SK-N-SH (cell line): ENCODE data around the gene ATP6V1G2. TPM values are rescaled to one million over a fixed set of nuclear protein-coding genes. Genes with fewer than 3 reads are reported as not detected.

ENCODE experiments used
- CTCF ChIA-PET: fragments of 300-600, 350-600 bp; formaldehyde crosslinking; extraction: SDS; loops from one replicate; lab custom pipeline; 2021; lab: Yijun Ruan, JAX
- POLR2A ChIA-PET: fragments of 350-600 bp; sonication (Branson Sonifier 250); formaldehyde crosslinking; extraction: SDS; loops from one replicate; lab custom pipeline; 2020; ENCODE audit warnings: antibody characterized with exemption, inconsistent platforms; lab: Yijun Ruan, JAX
- DNase-seq: peaks from one replicate; pipeline ENCODE4 v3.0.0; 2012
- H2AFZ ChIP-seq: fragments of 200-600 bp; sonication (generic); 2 replicates; pipeline ENCODE4 v1.8.1; 2016; ENCODE audit warnings: antibody characterized with exemption, mild to moderate bottlenecking, low read depth
- H3F3A ChIP-seq: fragments of 200-600 bp; sonication (generic); replicated peaks from 2 replicates; pipeline ENCODE3; 2016; ENCODE audit warnings: antibody characterized with exemption, mild to moderate bottlenecking; ENCODE audit not compliant: insufficient read depth
- H3K27ac ChIP-seq, 2 experiments: fragments of 200-500 bp in 1 of 2; fragments of 200-600 bp in 1 of 2; sonication (Bioruptor generic) in 1 of 2; sonication (generic), shearing (Covaris generic) in 1 of 2; 2 replicates each; pipeline versions ENCODE4 v1.5.1 to v1.6.1; 2014 to 2016; ENCODE audit warnings: low read depth in 2 of 2, inconsistent platforms in 1 of 2, low read length in 1 of 2, mild to moderate bottlenecking in 1 of 2, mixed read lengths in 1 of 2
- H3K27me3 ChIP-seq: fragments of 200-600 bp; sonication (generic), shearing (Covaris generic); 2 replicates; pipeline ENCODE4 v1.6.1; 2016; ENCODE audit warnings: mixed run types; ENCODE audit not compliant: insufficient read depth
- H3K36me3 ChIP-seq, 2 experiments: fragments of 200-500 bp in 1 of 2; fragments of 200-600 bp in 1 of 2; sonication (Bioruptor generic) in 1 of 2; sonication (generic) in 1 of 2; replicated peaks in 1 of 2; 2 replicates each; pipeline versions ENCODE3 to v1.5.1; 2014 to 2016; ENCODE audit warnings: low read length in 1 of 2, mild to moderate bottlenecking in 1 of 2; ENCODE audit not compliant: insufficient read depth in 2 of 2, control insufficient read depth in 1 of 2
- H3K4me1 ChIP-seq, 2 experiments: fragments of 200-500 bp in 1 of 2; fragments of 200-600 bp in 1 of 2; sonication (Bioruptor generic) in 1 of 2; sonication (generic), shearing (Covaris generic) in 1 of 2; 2 replicates each; pipeline versions ENCODE4 v1.5.1 to v1.6.1; 2014 to 2016; ENCODE audit warnings: low read depth in 1 of 2, low read length in 1 of 2, mixed run types in 1 of 2; ENCODE audit not compliant: insufficient read depth in 2 of 2, control insufficient read depth in 1 of 2
- H3K4me2 ChIP-seq: fragments of 200-600 bp; sonication (generic), shearing (Covaris generic); 2 replicates; pipeline ENCODE4 v1.6.1; 2017; ENCODE audit warnings: mixed run types
- H3K4me3 ChIP-seq, 2 experiments: fragments of 200-500 bp in 1 of 2; fragments of 200-600 bp in 1 of 2; sonication (Bioruptor generic) in 1 of 2; sonication (generic), shearing (Covaris generic) in 1 of 2; 2 replicates each; pipeline versions ENCODE4 v1.5.1 to v1.8.1; 2014 to 2016; ENCODE audit warnings: low read depth in 2 of 2, inconsistent platforms in 1 of 2, low read length in 1 of 2, mild to moderate bottlenecking in 1 of 2, mixed read lengths in 1 of 2, moderate library complexity in 1 of 2
- H3K79me2 ChIP-seq: fragments of 200-600 bp; sonication (generic); 2 replicates; pipeline ENCODE4 v1.8.1; 2017; ENCODE audit warnings: mild to moderate bottlenecking; ENCODE audit not compliant: insufficient read depth
- H3K9ac ChIP-seq: fragments of 200-600 bp; sonication (generic); 2 replicates; pipeline ENCODE4 v1.6.1; 2017; ENCODE audit warnings: mixed run types
- H3K9me2 ChIP-seq: fragments of 200-600 bp; sonication (generic); 2 replicates; pipeline ENCODE4 v1.6.1; 2017; ENCODE audit warnings: mixed run types
- H3K9me3 ChIP-seq: fragments of 200-600 bp; sonication (generic); 2 replicates; pipeline ENCODE4 v1.6.1; 2017; ENCODE audit warnings: mixed run types, mild to moderate bottlenecking, moderate library complexity
- H4K20me1 ChIP-seq: fragments of 200-600 bp; sonication (generic); 2 replicates; pipeline ENCODE4 v1.6.1; 2017; ENCODE audit warnings: mild to moderate bottlenecking, mixed run types; ENCODE audit not compliant: insufficient read depth
- CHD2 ChIP-seq: fragments of 150-350 bp; IDR thresholded peaks from 2 replicates; pipeline ENCODE4 v1.6.1; 2018; ENCODE audit warnings: low read length; ENCODE audit not compliant: partially characterized antibody
- ELF1 ChIP-seq: IDR thresholded peaks from 2 replicates; pipeline ENCODE4 v1.4.0; 2012
- EZH2phosphoT487 ChIP-seq: fragments of 200-600 bp; sonication (generic); IDR thresholded peaks from 2 replicates; pipeline ENCODE4 v1.6.1; 2017; ENCODE audit warnings: low read depth, mixed run types, mild to moderate bottlenecking, antibody characterized with exemption, moderate library complexity, borderline replicate concordance
- FOSL2 ChIP-seq: IDR thresholded peaks from 2 replicates; pipeline ENCODE4 v1.4.0; 2012; ENCODE audit warnings: low read depth, mild to moderate bottlenecking, moderate library complexity, borderline replicate concordance
- JUND ChIP-seq: IDR thresholded peaks from 2 replicates; pipeline ENCODE4 v1.4.0; 2012
- MAX ChIP-seq: IDR thresholded peaks from 2 replicates; pipeline ENCODE4 v1.4.0; 2012; ENCODE audit warnings: low read depth
- MEF2A ChIP-seq: IDR thresholded peaks from 2 replicates; pipeline ENCODE4 v1.4.0; 2012; ENCODE audit warnings: low read depth, borderline replicate concordance
- NRF1 ChIP-seq: IDR thresholded peaks from 2 replicates; pipeline ENCODE4 v1.6.1; 2012; ENCODE audit warnings: low read depth, mild to moderate bottlenecking, low read length
- PBX3 ChIP-seq: IDR thresholded peaks from 2 replicates; pipeline ENCODE4; 2012
- RAD21 ChIP-seq: IDR thresholded peaks from 2 replicates; pipeline ENCODE4 v1.6.1; 2012; ENCODE audit warnings: mild to moderate bottlenecking, low read length
- RCOR1 ChIP-seq: fragments of 150-350 bp; IDR thresholded peaks from 2 replicates; pipeline ENCODE4 v1.6.1; 2017; ENCODE audit warnings: antibody characterized with exemption, low read length
- REST ChIP-seq: IDR thresholded peaks from 2 replicates; pipeline ENCODE4 v1.6.1; 2012; ENCODE audit warnings: mild to moderate bottlenecking, low read depth, low read length, moderate library complexity
- RFX5 ChIP-seq: IDR thresholded peaks from 2 replicates; pipeline ENCODE4 v1.6.1; 2012; ENCODE audit warnings: mild to moderate bottlenecking, improper control_type of control experiment, low read length
- RXRA ChIP-seq: IDR thresholded peaks from 2 replicates; pipeline ENCODE4 v1.4.0; 2012; ENCODE audit warnings: low read depth, mild to moderate bottlenecking, borderline replicate concordance
- SIN3A ChIP-seq: IDR thresholded peaks from 2 replicates; pipeline ENCODE4 v1.6.1; 2012; ENCODE audit warnings: low read depth, mild to moderate bottlenecking, low read length, moderate library complexity, borderline replicate concordance
- SMC3 ChIP-seq: IDR thresholded peaks from 2 replicates; pipeline ENCODE4 v1.6.1; 2012; ENCODE audit warnings: low read depth, low read length, improper control_type of control experiment
- TAF1 ChIP-seq: IDR thresholded peaks from 2 replicates; pipeline ENCODE4 v1.6.1; 2012; ENCODE audit warnings: low read depth, mild to moderate bottlenecking, low read length, moderate library complexity, borderline replicate concordance
- TCF12 ChIP-seq: IDR thresholded peaks from 2 replicates; pipeline ENCODE4 v1.4.0; 2012
- ZBTB33 ChIP-seq: IDR thresholded peaks from 2 replicates; pipeline ENCODE4 v1.4.0; 2012; ENCODE audit warnings: low read depth, borderline replicate concordance
- WGBS: methylation state at CpG from one replicate; pipeline ENCODE4 v1.1.6; 2017; ENCODE audit warnings: low lambda C conversion rate; 5-methylcytosine and 5-hydroxymethylcytosine counted together
- polyA plus RNA-seq, 3 experiments: library from polyadenylated mRNA; depleted of rRNA; stranded (reverse); fragments of >200 nt; gene quantifications; 2 replicates each; pipeline ENCODE4 v1.2.3, GENCODE V29; 2012

ATP6V1G2 gene
- polyA plus RNA-seq, 1 of the 3 experiments (the other 2 are of a cell fraction), result 13.6 TPM

- TF ChIP-seq MAX (peak; percentile 72), JUND (no peak), RXRA (no peak), SMC3 (peak; percentile 89), FOSL2 (no peak), REST (no peak), EZH2phosphoT487 (no peak), RAD21 (peak; percentile 99)
Measured at GRCh38 chr6:31546339-31546957, at the start of gene ATP6V1G2 (continued).

GRCh38 chr6:31592396-31592771 lies 46.0 kb upstream of the ATP6V1G2 start:
- H3K36me3 ChIP-seq, result no peaks in the 10 kb centered on the region
- no peaks in the 10 kb centered on the region for H3K27me3 ChIP-seq
- no peaks in the 10 kb centered on the region for H3K9me3 ChIP-seq
- no peaks in the 10 kb centered on the region for H4K20me1 ChIP-seq
- H3K9me2 ChIP-seq, result no peaks in the 10 kb centered on the region
- no peak overlapping the region for H3K27ac ChIP-seq
- DNase-seq, result no peak
- H3F3A ChIP-seq, result peaks cover 3% of the 10 kb centered on the region
- H3K4me3 ChIP-seq, result no peak overlapping the region
- H3K4me1 ChIP-seq, result no peaks in the 10 kb centered on the region; a peak in 1 of 4 replicates
- no peak overlapping the region for H3K9ac ChIP-seq
- H3K79me2 ChIP-seq, result no peaks in the 10 kb centered on the region
- ChIA-PET CTCF (interaction anchor here (2.2 to 13.5 kb wide), 2 partner anchors 11 to 46 kb away, joined by 19 to 301 read pairs; partner anchors contain the start of genes ATP6V1G2, DDX39B, LTB and NFKBIL1), POLR2A (no interaction called here)
- H2AFZ ChIP-seq, result no peak overlapping the region
- no peak overlapping the region for H3K4me2 ChIP-seq
- WGBS, result 89% methylated on average over 5 of the region's 7 CpGs
- TF ChIP-seq FOSL2, result no peak
- no peak for TF ChIP-seq SIN3A
- no peak for TF ChIP-seq EZH2phosphoT487
- TF ChIP-seq ZBTB33, result no peak
- TF ChIP-seq PBX3, result no peak
- TF ChIP-seq RCOR1, result no peak
- TF ChIP-seq RFX5, result no peak
- no peak for TF ChIP-seq CHD2
- no peak for TF ChIP-seq RXRA
- TF ChIP-seq REST, result no peak
- TF ChIP-seq RAD21, result no peak
- TF ChIP-seq MAX, result no peak
- TF ChIP-seq TAF1, result no peak
- no peak for TF ChIP-seq ELF1
- TF ChIP-seq MEF2A, result no peak
- no peak for TF ChIP-seq NRF1
- TF ChIP-seq TCF12, result no peak
